ENCODE results near the gene CHP2.

DNA sequence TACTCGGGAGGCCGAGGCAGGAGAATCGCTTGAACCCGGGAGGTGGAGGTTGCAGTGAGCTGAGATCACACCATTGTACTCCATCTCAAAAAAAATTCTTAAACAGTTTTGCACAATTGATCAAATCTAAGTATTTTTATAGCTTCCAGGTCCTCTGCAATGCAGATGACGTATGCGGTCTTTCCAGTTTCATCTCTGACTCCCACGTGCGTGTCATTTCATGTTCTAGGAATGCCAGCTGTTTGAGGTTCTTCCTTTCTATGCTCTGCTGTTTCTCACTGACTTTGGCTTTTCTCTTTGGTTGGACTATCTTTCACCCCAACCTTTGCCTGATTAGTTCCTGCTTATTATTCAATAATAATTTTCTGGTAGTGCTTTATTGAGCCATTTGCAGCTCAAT lies 16.2 kb downstream of the CHP2 start:
- TF ChIP-seq, protein P1, sequence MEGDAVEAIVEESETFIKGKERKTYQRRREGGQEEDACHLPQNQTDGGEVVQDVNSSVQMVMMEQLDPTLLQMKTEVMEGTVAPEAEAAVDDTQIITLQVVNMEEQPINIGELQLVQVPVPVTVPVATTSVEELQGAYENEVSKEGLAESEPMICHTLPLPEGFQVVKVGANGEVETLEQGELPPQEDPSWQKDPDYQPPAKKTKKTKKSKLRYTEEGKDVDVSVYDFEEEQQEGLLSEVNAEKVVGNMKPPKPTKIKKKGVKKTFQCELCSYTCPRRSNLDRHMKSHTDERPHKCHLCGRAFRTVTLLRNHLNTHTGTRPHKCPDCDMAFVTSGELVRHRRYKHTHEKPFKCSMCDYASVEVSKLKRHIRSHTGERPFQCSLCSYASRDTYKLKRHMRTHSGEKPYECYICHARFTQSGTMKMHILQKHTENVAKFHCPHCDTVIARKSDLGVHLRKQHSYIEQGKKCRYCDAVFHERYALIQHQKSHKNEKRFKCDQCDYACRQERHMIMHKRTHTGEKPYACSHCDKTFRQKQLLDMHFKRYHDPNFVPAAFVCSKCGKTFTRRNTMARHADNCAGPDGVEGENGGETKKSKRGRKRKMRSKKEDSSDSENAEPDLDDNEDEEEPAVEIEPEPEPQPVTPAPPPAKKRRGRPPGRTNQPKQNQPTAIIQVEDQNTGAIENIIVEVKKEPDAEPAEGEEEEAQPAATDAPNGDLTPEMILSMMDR (conservative IDR thresholded peaks at IDR 0.05 in 1 of 2, IDR thresholded peaks at IDR 0.05 in 1 of 2; ENCODE audit: extremely low read depth in 1 of 2, insufficient read depth in 1 of 2, low read depth in 1 of 2, low read length in 2 of 2), result no peak
- no peak for TF ChIP-seq EZH2 (IDR thresholded peaks at IDR 0.05; ENCODE audit: borderline replicate concordance, low read length)

Measured in mammary epithelial cell (primary cell).